ENCODE data around the gene CCBE1. TPM values are rescaled to one million over a fixed set of nuclear protein-coding genes. Genes with fewer than 3 reads are reported as not detected.

Gene CCBE1
- total RNA-seq, 2 donors from 2014 or later, result 0.27 to 3.1 TPM

DNA sequence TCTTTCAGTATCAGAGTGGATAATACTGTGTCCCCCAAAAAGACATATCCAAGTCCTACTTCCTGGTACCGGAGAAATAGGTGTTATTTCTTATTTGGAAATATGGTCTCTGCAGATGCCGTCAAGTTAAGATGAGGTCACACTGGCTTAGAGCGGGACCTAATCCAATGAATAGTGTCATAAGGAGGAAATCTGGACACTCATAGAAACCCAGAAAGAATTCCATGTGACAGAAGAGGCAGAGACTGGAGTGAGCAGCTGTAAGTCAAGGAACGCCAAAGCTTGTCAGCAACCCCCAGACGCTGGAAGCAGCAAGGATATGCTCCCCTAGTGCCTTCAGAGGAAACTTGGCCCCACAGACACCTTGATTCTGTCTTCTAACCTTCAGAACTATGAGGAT, 69.8 kb downstream of the CCBE1 start:
- Histone ChIP-seq H3K9me3 (no peaks in the 10 kb centered on the region), H3K4me3 (no peak overlapping the region), H3K27ac (no peak overlapping the region), H3K27me3 (no peaks in the 10 kb centered on the region), H3K4me1 (no peaks in the 10 kb centered on the region), H3K36me3 (no peaks in the 10 kb centered on the region), H3K9ac (ENCODE audit: low read depth in 2 of 2, low read length in 2 of 2) (no peak overlapping the region)
- intact Hi-C loops (cut with DNase I), result no loop called here
- no peak for TF ChIP-seq CTCF (IDR thresholded peaks at IDR 0.05)
- no peak for DNase-seq

DNA sequence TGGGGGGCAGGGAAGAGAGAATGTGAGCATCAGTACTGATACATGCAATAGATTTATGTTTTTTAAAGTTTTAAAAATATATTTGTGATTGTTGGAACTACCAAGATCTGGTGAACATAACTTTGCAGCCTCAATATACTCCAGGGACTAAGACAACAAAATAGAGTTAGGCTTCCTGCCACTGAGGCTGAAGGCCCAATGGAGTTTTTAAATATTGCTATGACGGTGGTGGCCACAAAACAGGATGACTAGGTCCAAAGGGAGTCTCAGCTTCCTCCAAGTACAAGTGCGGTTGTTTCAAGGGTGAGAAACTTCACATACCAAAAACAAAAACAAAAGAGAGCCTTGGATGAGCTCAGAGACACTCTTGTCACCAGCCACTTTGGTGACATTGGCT, 72.9 kb downstream of the CCBE1 start:
- DNase-seq, result no peak
- Histone ChIP-seq H3K4me3 (no peak overlapping the region), H3K36me3 (no peaks in the 10 kb centered on the region), H3K9me3 (no peaks in the 10 kb centered on the region), H3K27me3 (no peaks in the 10 kb centered on the region), H3K4me1 (no peaks in the 10 kb centered on the region), H3K9ac (ENCODE audit: low read depth in 2 of 2, low read length in 2 of 2) (no peak overlapping the region), H3K27ac (no peak overlapping the region)
- no peak for TF ChIP-seq CTCF (IDR thresholded peaks at IDR 0.05)
- intact Hi-C loops (cut with DNase I), result no loop called here

- Histone ChIP-seq H3K4me1 (no peaks in the 10 kb centered on the region), H3K36me3 (no peaks in the 10 kb centered on the region), H3K9me3 (no peaks in the 10 kb centered on the region), H3K9ac (ENCODE audit: low read depth in 2 of 2, low read length in 2 of 2) (no peak overlapping the region), H3K27ac (no peak overlapping the region), H3K27me3 (no peaks in the 10 kb centered on the region), H3K4me3 (no peak overlapping the region)
- intact Hi-C loops (cut with DNase I), result no loop called here
- DNase-seq, result no peak
- TF ChIP-seq CTCF (IDR thresholded peaks at IDR 0.05), result no peak
Measured at GRCh38 chr18:59623456-59624368, 73.5 kb downstream of the CCBE1 start.

GRCh38 chr18:59621027-59621426, 76.2 kb downstream of the CCBE1 start:
- no peak overlapping the region for H3K27ac ChIP-seq
- no peaks in the 10 kb centered on the region for H3K27me3 ChIP-seq
- TF ChIP-seq CTCF (IDR thresholded peaks at IDR 0.05), result no peak

DNA sequence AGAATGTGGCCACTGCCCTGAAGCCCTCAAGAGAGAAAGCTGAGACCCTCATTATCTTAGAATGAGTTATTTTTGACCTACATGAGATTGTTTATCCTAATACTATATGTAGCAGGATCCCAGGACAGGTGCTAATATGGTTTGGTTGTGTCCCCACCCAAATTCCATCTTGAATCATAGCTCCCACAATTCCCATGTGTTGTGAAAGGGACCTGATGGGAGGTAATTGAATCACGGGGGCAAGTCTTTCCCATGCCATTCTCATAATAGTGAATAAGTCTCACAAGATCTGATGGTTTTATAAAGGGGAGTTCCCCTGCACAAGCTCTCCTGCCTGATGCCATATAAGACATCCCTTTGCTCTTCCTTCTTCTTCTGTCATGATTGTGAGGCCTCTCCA, 76.8 kb downstream of the CCBE1 start:
- H3K9ac ChIP-seq (ENCODE audit: low read depth in 2 of 2, low read length in 2 of 2), result no peak overlapping the region
- no peak for TF ChIP-seq CTCF (IDR thresholded peaks at IDR 0.05)
- H3K36me3 ChIP-seq, result no peaks in the 10 kb centered on the region
- intact Hi-C loops (cut with DNase I), result no loop called here
- H3K27ac ChIP-seq, result no peak overlapping the region
- no peaks in the 10 kb centered on the region for H3K9me3 ChIP-seq
- H3K4me1 ChIP-seq, result no peaks in the 10 kb centered on the region
- DNase-seq, result no peak
- H3K4me3 ChIP-seq, result no peak overlapping the region
- no peaks in the 10 kb centered on the region for H3K27me3 ChIP-seq

More at GRCh38 chr18:59621027-59621426, 76.2 kb downstream of the CCBE1 start:
- H3K36me3 ChIP-seq, result no peaks in the 10 kb centered on the region
- H3K4me3 ChIP-seq, result no peak overlapping the region
- H3K4me1 ChIP-seq, result no peaks in the 10 kb centered on the region
- intact Hi-C loops (cut with DNase I), result no loop called here
- DNase-seq, result no peak
- H3K9ac ChIP-seq (ENCODE audit: low read depth in 2 of 2, low read length in 2 of 2), result no peak overlapping the region
- no peaks in the 10 kb centered on the region for H3K9me3 ChIP-seq
